Activated T-cell treated with anti-CD3 and anti-CD28 coated beads for 24 hours (primary cell): Measurements from ENCODE around the gene PAQR5.
"Not testable (repeated sequence)": the region's sequence is repeated elsewhere in the genome, so short reads cannot be mapped to it uniquely, and the experiment has no call there.

Experiments
- DNase-seq: peaks from one replicate; pipeline ENCODE4 v3.0.0-alpha.2; 2020; ENCODE audit warnings: low read depth

The PAQR5 gene

GRCh38 chr15:69316291-69316690 lies 17.6 kb downstream of the PAQR5 start:
- DNase-seq, result no peak

- DNase-seq, result no peak
Measured at GRCh38 chr15:69317392-69317841, 18.7 kb downstream of the PAQR5 start.

GRCh38 chr15:69318033-69318432 lies 19.3 kb downstream of the PAQR5 start:
- no peak for DNase-seq

- no peak for DNase-seq
Measured at GRCh38 chr15:69319384-69320375, 21.0 kb downstream of the PAQR5 start.

GRCh38 chr15:69320977-69321554 lies 22.4 kb downstream of the PAQR5 start:
- no peak for DNase-seq

- DNase-seq, result no peak
Measured at GRCh38 chr15:69323893-69324430, 25.2 kb downstream of the PAQR5 start.

- no peak for DNase-seq
Measured at GRCh38 chr15:69324565-69324964, 25.9 kb downstream of the PAQR5 start.

- no peak for DNase-seq
Measured at GRCh38 chr15:69325456-69325971, 26.8 kb downstream of the PAQR5 start.

GRCh38 chr15:69328080-69328479 lies 29.4 kb downstream of the PAQR5 start:
- DNase-seq, result no peak

- DNase-seq, result no peak
Measured at GRCh38 chr15:69328739-69329138, 30.0 kb downstream of the PAQR5 start.

GRCh38 chr15:69337138-69337537 lies 38.4 kb downstream of the PAQR5 start:
- DNase-seq, result no peak

- no peak for DNase-seq
Measured at GRCh38 chr15:69338535-69339213, 40.0 kb downstream of the PAQR5 start.

GRCh38 chr15:69339214-69339543 lies 40.5 kb downstream of the PAQR5 start:
- not testable (repeated sequence) for DNase-seq

GRCh38 chr15:69340243-69340900 lies 41.7 kb downstream of the PAQR5 start:
- no peak for DNase-seq

GRCh38 chr15:69341356-69341755 lies 42.6 kb downstream of the PAQR5 start:
- DNase-seq, result no peak

- no peak for DNase-seq
Measured at GRCh38 chr15:69342460-69343076, 43.9 kb downstream of the PAQR5 start.

- DNase-seq, result no peak
Measured at GRCh38 chr15:69343133-69343532, 44.4 kb downstream of the PAQR5 start.

GRCh38 chr15:69344238-69344637 lies 45.5 kb downstream of the PAQR5 start:
- DNase-seq, result no peak

GRCh38 chr15:69346112-69346511 lies 47.4 kb downstream of the PAQR5 start:
- no peak for DNase-seq

- DNase-seq, result no peak
Measured at GRCh38 chr15:69351333-69351732, 52.6 kb downstream of the PAQR5 start.

- DNase-seq, result no peak
Measured at GRCh38 chr15:69351884-69352283, 53.2 kb downstream of the PAQR5 start.
